ENCODE measurements around the gene GCNT3. TPM values are rescaled to one million over a fixed set of nuclear protein-coding genes. Genes with fewer than 3 reads are reported as not detected.
"Not testable (repeated sequence)": the region's sequence is repeated elsewhere in the genome, so short reads cannot be mapped to it uniquely, and the experiment has no call there.

Gene GCNT3
- total RNA-seq, 1 experiment from 2014 or later = 0.20 TPM

GRCh38 chr15:59644756-59645155, 33.2 kb downstream of the GCNT3 start:
- TF ChIP-seq, protein P1, sequence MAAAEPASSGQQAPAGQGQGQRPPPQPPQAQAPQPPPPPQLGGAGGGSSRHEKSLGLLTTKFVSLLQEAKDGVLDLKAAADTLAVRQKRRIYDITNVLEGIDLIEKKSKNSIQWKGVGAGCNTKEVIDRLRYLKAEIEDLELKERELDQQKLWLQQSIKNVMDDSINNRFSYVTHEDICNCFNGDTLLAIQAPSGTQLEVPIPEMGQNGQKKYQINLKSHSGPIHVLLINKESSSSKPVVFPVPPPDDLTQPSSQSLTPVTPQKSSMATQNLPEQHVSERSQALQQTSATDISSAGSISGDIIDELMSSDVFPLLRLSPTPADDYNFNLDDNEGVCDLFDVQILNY (CRISPR knock-in tag; IDR thresholded peaks at IDR 0.05) = no peak
- TF ChIP-seq ZSCAN18 (CRISPR knock-in tag; IDR thresholded peaks at IDR 0.05) (no peak), ZMAT4 (CRISPR knock-in tag; IDR thresholded peaks at IDR 0.05) (no peak), JAZF1 (CRISPR knock-in tag; IDR thresholded peaks at IDR 0.05) (no peak), ATF6 (CRISPR knock-in tag; IDR thresholded peaks at IDR 0.05) (no peak), ZNF671 (CRISPR knock-in tag; IDR thresholded peaks at IDR 0.05) (no peak), ZBTB21 (CRISPR knock-in tag; IDR thresholded peaks at IDR 0.05; ENCODE audit: borderline replicate concordance) (no peak), FOXP4 (CRISPR knock-in tag; IDR thresholded peaks at IDR 0.05) (no peak), SMAD3 (CRISPR knock-in tag; IDR thresholded peaks at IDR 0.05; ENCODE audit: borderline replicate concordance) (no peak), ZNF396 (CRISPR knock-in tag; IDR thresholded peaks at IDR 0.05; ENCODE audit: borderline replicate concordance) (no peak)
- TF ChIP-seq, protein P2, sequence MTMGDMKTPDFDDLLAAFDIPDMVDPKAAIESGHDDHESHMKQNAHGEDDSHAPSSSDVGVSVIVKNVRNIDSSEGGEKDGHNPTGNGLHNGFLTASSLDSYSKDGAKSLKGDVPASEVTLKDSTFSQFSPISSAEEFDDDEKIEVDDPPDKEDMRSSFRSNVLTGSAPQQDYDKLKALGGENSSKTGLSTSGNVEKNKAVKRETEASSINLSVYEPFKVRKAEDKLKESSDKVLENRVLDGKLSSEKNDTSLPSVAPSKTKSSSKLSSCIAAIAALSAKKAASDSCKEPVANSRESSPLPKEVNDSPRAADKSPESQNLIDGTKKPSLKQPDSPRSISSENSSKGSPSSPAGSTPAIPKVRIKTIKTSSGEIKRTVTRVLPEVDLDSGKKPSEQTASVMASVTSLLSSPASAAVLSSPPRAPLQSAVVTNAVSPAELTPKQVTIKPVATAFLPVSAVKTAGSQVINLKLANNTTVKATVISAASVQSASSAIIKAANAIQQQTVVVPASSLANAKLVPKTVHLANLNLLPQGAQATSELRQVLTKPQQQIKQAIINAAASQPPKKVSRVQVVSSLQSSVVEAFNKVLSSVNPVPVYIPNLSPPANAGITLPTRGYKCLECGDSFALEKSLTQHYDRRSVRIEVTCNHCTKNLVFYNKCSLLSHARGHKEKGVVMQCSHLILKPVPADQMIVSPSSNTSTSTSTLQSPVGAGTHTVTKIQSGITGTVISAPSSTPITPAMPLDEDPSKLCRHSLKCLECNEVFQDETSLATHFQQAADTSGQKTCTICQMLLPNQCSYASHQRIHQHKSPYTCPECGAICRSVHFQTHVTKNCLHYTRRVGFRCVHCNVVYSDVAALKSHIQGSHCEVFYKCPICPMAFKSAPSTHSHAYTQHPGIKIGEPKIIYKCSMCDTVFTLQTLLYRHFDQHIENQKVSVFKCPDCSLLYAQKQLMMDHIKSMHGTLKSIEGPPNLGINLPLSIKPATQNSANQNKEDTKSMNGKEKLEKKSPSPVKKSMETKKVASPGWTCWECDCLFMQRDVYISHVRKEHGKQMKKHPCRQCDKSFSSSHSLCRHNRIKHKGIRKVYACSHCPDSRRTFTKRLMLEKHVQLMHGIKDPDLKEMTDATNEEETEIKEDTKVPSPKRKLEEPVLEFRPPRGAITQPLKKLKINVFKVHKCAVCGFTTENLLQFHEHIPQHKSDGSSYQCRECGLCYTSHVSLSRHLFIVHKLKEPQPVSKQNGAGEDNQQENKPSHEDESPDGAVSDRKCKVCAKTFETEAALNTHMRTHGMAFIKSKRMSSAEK (CRISPR knock-in tag; IDR thresholded peaks at IDR 0.05; ENCODE audit: borderline replicate concordance) = no peak
- TF ChIP-seq, protein P3, sequence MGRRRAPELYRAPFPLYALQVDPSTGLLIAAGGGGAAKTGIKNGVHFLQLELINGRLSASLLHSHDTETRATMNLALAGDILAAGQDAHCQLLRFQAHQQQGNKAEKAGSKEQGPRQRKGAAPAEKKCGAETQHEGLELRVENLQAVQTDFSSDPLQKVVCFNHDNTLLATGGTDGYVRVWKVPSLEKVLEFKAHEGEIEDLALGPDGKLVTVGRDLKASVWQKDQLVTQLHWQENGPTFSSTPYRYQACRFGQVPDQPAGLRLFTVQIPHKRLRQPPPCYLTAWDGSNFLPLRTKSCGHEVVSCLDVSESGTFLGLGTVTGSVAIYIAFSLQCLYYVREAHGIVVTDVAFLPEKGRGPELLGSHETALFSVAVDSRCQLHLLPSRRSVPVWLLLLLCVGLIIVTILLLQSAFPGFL (CRISPR knock-in tag; IDR thresholded peaks at IDR 0.05; ENCODE audit: borderline replicate concordance) = no peak
- TF ChIP-seq, protein P4, sequence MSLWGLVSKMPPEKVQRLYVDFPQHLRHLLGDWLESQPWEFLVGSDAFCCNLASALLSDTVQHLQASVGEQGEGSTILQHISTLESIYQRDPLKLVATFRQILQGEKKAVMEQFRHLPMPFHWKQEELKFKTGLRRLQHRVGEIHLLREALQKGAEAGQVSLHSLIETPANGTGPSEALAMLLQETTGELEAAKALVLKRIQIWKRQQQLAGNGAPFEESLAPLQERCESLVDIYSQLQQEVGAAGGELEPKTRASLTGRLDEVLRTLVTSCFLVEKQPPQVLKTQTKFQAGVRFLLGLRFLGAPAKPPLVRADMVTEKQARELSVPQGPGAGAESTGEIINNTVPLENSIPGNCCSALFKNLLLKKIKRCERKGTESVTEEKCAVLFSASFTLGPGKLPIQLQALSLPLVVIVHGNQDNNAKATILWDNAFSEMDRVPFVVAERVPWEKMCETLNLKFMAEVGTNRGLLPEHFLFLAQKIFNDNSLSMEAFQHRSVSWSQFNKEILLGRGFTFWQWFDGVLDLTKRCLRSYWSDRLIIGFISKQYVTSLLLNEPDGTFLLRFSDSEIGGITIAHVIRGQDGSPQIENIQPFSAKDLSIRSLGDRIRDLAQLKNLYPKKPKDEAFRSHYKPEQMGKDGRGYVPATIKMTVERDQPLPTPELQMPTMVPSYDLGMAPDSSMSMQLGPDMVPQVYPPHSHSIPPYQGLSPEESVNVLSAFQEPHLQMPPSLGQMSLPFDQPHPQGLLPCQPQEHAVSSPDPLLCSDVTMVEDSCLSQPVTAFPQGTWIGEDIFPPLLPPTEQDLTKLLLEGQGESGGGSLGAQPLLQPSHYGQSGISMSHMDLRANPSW (CRISPR knock-in tag; conservative IDR thresholded peaks at IDR 0.05; ENCODE audit: low read depth) = no peak

DNA sequence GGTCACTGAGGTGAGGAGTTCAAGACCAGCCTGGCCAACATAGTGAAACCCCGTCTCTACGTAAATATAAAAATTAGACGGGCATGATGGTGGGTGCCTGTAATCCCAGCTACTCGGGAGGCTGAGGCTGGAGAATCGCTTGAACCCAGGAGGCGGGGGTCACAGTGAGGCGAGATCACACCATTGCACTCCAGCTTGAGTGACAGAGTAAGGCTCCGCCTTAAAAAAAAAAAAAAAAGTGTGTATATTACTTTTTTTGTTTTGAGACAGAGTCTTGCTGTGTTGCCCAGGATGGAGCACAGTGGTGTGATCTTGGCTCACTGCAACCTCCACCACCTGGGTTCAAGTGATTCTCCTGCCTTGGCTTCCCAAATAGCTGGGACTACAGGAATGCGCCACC, 34.2 kb downstream of the GCNT3 start:
- H3K4me1 Mint-ChIP-seq; POLR2A ChIA-PET; H3K27me3 Mint-ChIP-seq (ENCODE audit: low read depth); H3K4me3 Mint-ChIP-seq; H3K9me3 Mint-ChIP-seq; ATAC-seq; H3K27ac Mint-ChIP-seq; DNase-seq (ENCODE audit: low spot score): not testable (repeated sequence)
- H3K36me3 Mint-ChIP-seq = peaks cover 29% of the 10 kb centered on the region
- CTCF ChIA-PET = interaction anchor here (2.2 kb wide), 1 partner anchor 13 kb away, joined by 6 read pairs; no protein-coding TSS in a partner anchor

More at GRCh38 chr15:59644756-59645155, 33.2 kb downstream of the GCNT3 start:
- Mint-ChIP-seq H3K27ac (no peak overlapping the region; the same call in 1 of the 2 replicates), H3K9me3 (no peaks in the 10 kb centered on the region), H3K4me1 (no peaks in the 10 kb centered on the region), H3K4me3 (no peak overlapping the region), H3K27me3 (ENCODE audit: low read depth) (no peaks in the 10 kb centered on the region), H3K36me3 (peaks cover 23% of the 10 kb centered on the region)
- ChIA-PET CTCF (no interaction called here), POLR2A (no interaction called here)
- no peak for DNase-seq (ENCODE audit: low spot score)
- no peak for ATAC-seq
